Endothelial cell of umbilical vein (primary cell): ENCODE measurements around the gene ATR. TPM values are rescaled to one million over a fixed set of nuclear protein-coding genes. Genes with fewer than 3 reads are reported as not detected.

Experiments
- Bru-seq: library from RNA; stranded (reverse); fragments of 400-500 nt; gene quantifications from one replicate; lab custom pipeline; 2021; lab: Mats Ljungman, UMichigan
- BruChase-seq, 2 experiments: library from RNA; stranded (reverse); fragments of 400-500 nt; gene quantifications; one replicate each; lab custom pipeline; 2021; lab: Mats Ljungman, UMichigan
- BruUV-seq: library from RNA; stranded (reverse); fragments of 400-500 nt; replicated peaks from 2 replicates; lab custom pipeline; 2021; lab: Mats Ljungman, UMichigan
- CTCF ChIA-PET: fragments of 300-600, 350-600 bp; sonication (Branson Sonifier 250); formaldehyde crosslinking; loops from one replicate; lab custom pipeline; 2021; ENCODE audit warnings: antibody characterized with exemption, inconsistent platforms; lab: Charles Lee
- POLR2A ChIA-PET: fragments of 300-600, 350-600 bp; sonication (Branson Sonifier 250); formaldehyde crosslinking; loops from one replicate; lab custom pipeline; 2021; ENCODE audit warnings: antibody characterized with exemption, inconsistent platforms; lab: Charles Lee
- DNase-seq: peaks from one replicate; pipeline ENCODE4 v3.0.0-alpha.2; 2011; ENCODE audit warnings: low read depth, low spot score
- FAIRE-seq: peaks from 2 replicates; lab custom pipeline; 2011; peaks lifted over from hg19 to GRCh38; lab: Jason Lieb, UNC
- H2AFZ ChIP-seq: 2 replicates; pipeline ENCODE4 v1.6.0; 2012; ENCODE audit warnings: low read depth, low read length, control low read depth, inconsistent platforms
- H3K27ac ChIP-seq: 2 replicates; pipeline ENCODE4 v1.5.1; 2011; ENCODE audit warnings: low read depth, mild to moderate bottlenecking, control low read depth, low read length, moderate library complexity; ENCODE audit not compliant: insufficient read depth
- H3K27me3 ChIP-seq, 2 experiments: 2 replicates each; pipeline versions ENCODE4 v1.6.0 to v1.6.1; 2011; ENCODE audit warnings: low read length in 2 of 2, mixed read lengths in 1 of 2; ENCODE audit not compliant: control insufficient read depth in 2 of 2, insufficient read depth in 2 of 2
- H3K36me3 ChIP-seq, 2 experiments: 2 replicates in 1 of 2; 3 replicates in 1 of 2; pipeline ENCODE4 v1.5.1; 2011; ENCODE audit warnings: low read length in 2 of 2, mild to moderate bottlenecking in 1 of 2, moderate library complexity in 1 of 2; ENCODE audit not compliant: control insufficient read depth in 2 of 2, insufficient read depth in 2 of 2; ENCODE audit errors: extremely low read depth in 1 of 2
- H3K4me1 ChIP-seq: 3 replicates; pipeline ENCODE4 v1.5.1; 2011; ENCODE audit warnings: mild to moderate bottlenecking, low read length; ENCODE audit not compliant: control insufficient read depth, insufficient read depth; ENCODE audit errors: extremely low read depth
- H3K4me2 ChIP-seq: 2 replicates; pipeline ENCODE4 v1.6.1; 2011; ENCODE audit warnings: low read length, control low read depth, mixed read lengths; ENCODE audit not compliant: insufficient read depth
- H3K4me3 ChIP-seq, 3 experiments: fragments of 200-600 bp in 1 of 3; sonication (generic), shearing (Covaris generic) in 1 of 3; replicated peaks in 1 of 3; 2 replicates each; pipeline ENCODE4 v1.5.1; 2011 to 2016; ENCODE audit warnings: control low read depth in 3 of 3, low read length in 3 of 3, mild to moderate bottlenecking in 2 of 3, inconsistent platforms in 1 of 3, low read depth in 1 of 3, moderate library complexity in 1 of 3; ENCODE audit not compliant: insufficient read depth in 1 of 3
- H3K79me2 ChIP-seq: 2 replicates; pipeline ENCODE4 v1.6.0; 2012; ENCODE audit warnings: low read length, inconsistent platforms; ENCODE audit not compliant: control insufficient read depth, insufficient read depth
- H3K9ac ChIP-seq: replicated peaks from 2 replicates; pipeline ENCODE3; 2011; ENCODE audit warnings: low read length, control low read depth; ENCODE audit not compliant: insufficient read depth; ENCODE audit errors: extremely low read depth
- H3K9me1 ChIP-seq: replicated peaks from 3 replicates; pipeline ENCODE4 v1.6.0; 2011; ENCODE audit warnings: mild to moderate bottlenecking, low read length; ENCODE audit not compliant: control insufficient read depth, insufficient read depth; ENCODE audit errors: extremely low read depth
- H3K9me3 ChIP-seq: replicated peaks from 2 replicates; pipeline ENCODE4 v1.5.1; 2012; ENCODE audit warnings: low read length, inconsistent platforms; ENCODE audit not compliant: control insufficient read depth, insufficient read depth
- H4K20me1 ChIP-seq: replicated peaks from 2 replicates; pipeline ENCODE3; 2011; ENCODE audit warnings: mild to moderate bottlenecking, low read length; ENCODE audit not compliant: control insufficient read depth, insufficient read depth; ENCODE audit errors: extremely low read depth
- CTCF ChIP-seq, 2 donors: IDR thresholded peaks; 1 replicate in 1 of 2; 2 replicates in 1 of 2; pipeline ENCODE4 v1.5.1; 2011; ENCODE audit warnings: low read length in 2 of 2, mild to moderate bottlenecking in 2 of 2, moderate library complexity in 2 of 2, control low read depth in 1 of 2, inconsistent platforms in 1 of 2, low read depth in 1 of 2; ENCODE audit not compliant: insufficient read depth in 1 of 2; ENCODE audit errors: extremely low read depth in 1 of 2
- EZH2 ChIP-seq: IDR thresholded peaks from 2 replicates; pipeline ENCODE4 v1.6.1; 2012; ENCODE audit warnings: borderline replicate concordance, low read depth, mild to moderate bottlenecking, moderate library complexity, low read length, inconsistent platforms; ENCODE audit not compliant: severe bottlenecking
- FOS ChIP-seq: IDR thresholded peaks from 2 replicates; pipeline ENCODE4 v1.6.1; 2011; ENCODE audit warnings: mild to moderate bottlenecking, low read length, moderate library complexity, borderline replicate concordance; ENCODE audit not compliant: insufficient read depth
- GATA2 ChIP-seq: IDR thresholded peaks from 2 replicates; pipeline ENCODE4 v1.7.0; 2011; ENCODE audit warnings: low read depth, mild to moderate bottlenecking, moderate library complexity, mixed read lengths, low read length; ENCODE audit not compliant: insufficient read length, insufficient read depth
- JUN ChIP-seq: IDR thresholded peaks from 2 replicates; pipeline ENCODE4 v1.6.1; 2011; ENCODE audit warnings: borderline replicate concordance, low read depth; ENCODE audit not compliant: insufficient read length, insufficient read depth
- MAX ChIP-seq: IDR thresholded peaks from 2 replicates; pipeline ENCODE4 v1.6.1; 2011; ENCODE audit not compliant: insufficient read depth, insufficient read length
- MYC ChIP-seq: IDR thresholded peaks from one replicate; pipeline ENCODE4 v1.6.1; 2011; ENCODE audit warnings: mild to moderate bottlenecking, low read depth, low read length
- POLR2A ChIP-seq: IDR thresholded peaks from 2 replicates; pipeline ENCODE4 v1.6.1; 2012; ENCODE audit warnings: low read depth, mild to moderate bottlenecking, control low read depth, low read length
- POLR2AphosphoS5 ChIP-seq: IDR thresholded peaks from 2 replicates; pipeline ENCODE4 v1.6.1; 2012; ENCODE audit warnings: low read depth, mild to moderate bottlenecking, control low read depth, low read length, moderate library complexity; ENCODE audit not compliant: insufficient read depth
- dilution Hi-C: fragments of 300-500 bp; cut with MboI; formaldehyde crosslinking; loops from one replicate; pipeline ENCODE4 v1.15.0; 2019; ENCODE audit warnings: low sequenced_read_pairs; ENCODE audit not compliant: extremely low pct_ligation_motif_present
- intact Hi-C: fragments of 100-400 bp; cut with micrococcal nuclease; formaldehyde crosslinking; loops from one replicate; pipeline ENCODE4 v1.10.0; 2022
- long read RNA-seq: library from polyadenylated mRNA; stranded (forward); transcript quantifications from one replicate; pipeline ENCODE4 v2.0.0, GENCODE V29; 2021
- polyA minus RNA-seq, 3 experiments: library from RNA; depleted of rRNA, polyadenylated mRNA; stranded (reverse); fragments of >200 nt; gene quantifications; 1 replicate in 1 of 3; 2 replicates in 2 of 3; pipeline ENCODE4 v1.2.3, GENCODE V29; 2011
- polyA plus RNA-seq, 4 experiments: library from polyadenylated mRNA; depleted of rRNA in 3 of 4; stranded (reverse) in 3 of 4; unstranded in 1 of 4; fragments of >200 nt; gene quantifications; 2 replicates each; pipeline versions ENCODE4 v1.2.1 to v1.2.3, GENCODE V29; 2011 to 2012; ENCODE audit warnings: missing spikeins in 1 of 4
- total RNA-seq: library from RNA; stranded (reverse); gene quantifications from 2 replicates; pipeline ENCODE4 v1.2.3, GENCODE V29; 2021

The ATR gene
- total RNA-seq (21.1 and 23.6 TPM in 2 replicates), polyA plus RNA-seq (6.3 and 7.2 TPM in 2 replicates), polyA minus RNA-seq (20.5 and 23.1 TPM in 2 replicates), Bru-seq, nascent RNA (percentile 76 among the genes with signal in this experiment), BruChase-seq, experiment 1, labeled RNA remaining after a 6-hour chase (percentile 68 among the genes with signal in this experiment), BruChase-seq, experiment 2, labeled RNA remaining after a 2-hour chase (percentile 83 among the genes with signal in this experiment)
- 5.6 and 6.4 TPM in 2 replicates for polyA plus RNA-seq (2011; cell fraction: cytosol; rRNA removed)
- polyA plus RNA-seq (2011; cell fraction: nucleus; rRNA removed): 33.6 and 41.7 TPM in 2 replicates
- 13.8 and 18.1 TPM in 2 replicates for polyA plus RNA-seq (2012)
- polyA minus RNA-seq (2011; cell fraction: cytosol; rRNA and poly(A)+ RNA removed): 19.5 TPM
- polyA minus RNA-seq (2011; cell fraction: nucleus; rRNA and poly(A)+ RNA removed): 37.6 and 56.3 TPM in 2 replicates
- long read RNA-seq, full-length matches to known transcripts: 1 of 13 reads
- long read RNA-seq, partial matches to known transcripts: 7 of 13 reads
- long read RNA-seq, other reads (novel, unspliced or antisense): 5 of 13 reads

GRCh38 chr3:142578329-142579223 is at the start of gene ATR:
Gene ATR (minus strand): TSS chr3:142578733. CDS start chr3:142578704, 29 bp downstream.
- no peaks in the 10 kb centered on the region for H3K9me3 ChIP-seq
- BruUV-seq: no TSS peak
- dilution Hi-C loops: no loop called here
- POLR2A ChIA-PET: interaction anchor here (0.7 to 1.0 kb wide), 3 partner anchors 21 to 423 kb away, joined by 3 read pairs; partner anchors contain the start of gene U2SURP
- H3K9me1 ChIP-seq: no peaks in the 10 kb centered on the region
- peak within 1 kb of the TSS; percentile 89 for H3K4me2 ChIP-seq
- H2AFZ ChIP-seq: peak within 1 kb of the TSS; percentile 73
- TF ChIP-seq EZH2 (no peak), POLR2AphosphoS5 (peak; percentile 93), MAX (no peak), POLR2A (peak; percentile 89), MYC (no peak), JUN (no peak), FOS (no peak), CTCF (IDR thresholded peaks at IDR 0.05; ENCODE audit: extremely low read depth in 1 of 2, insufficient read depth in 1 of 2, low read depth in 1 of 2, low read length in 2 of 2) (no peak), GATA2 (no peak)
- H3K9ac ChIP-seq: peak within 1 kb of the TSS; percentile 83
- no peaks in the 10 kb centered on the region for H3K36me3 ChIP-seq
- peaks cover 43% of the 10 kb centered on the region for H3K79me2 ChIP-seq
- peaks cover 12 to 14% of the 10 kb centered on the region in 2 experiments for H3K27me3 ChIP-seq
- CTCF ChIA-PET: interaction anchor here (1.0 to 1.3 kb wide), 7 partner anchors 8 to 423 kb away, joined by 3 to 7 read pairs (median 3); partner anchors contain the start of gene U2SURP
- peak within 1 kb of the TSS; percentile 81 for H3K27ac ChIP-seq
- H3K4me3 ChIP-seq: peak within 1 kb of the TSS; percentile 69 to 82 (median 81)
- intact Hi-C loops: loop anchor here (1.0 to 2.0 kb wide), 4 partner anchors 18 to 422 kb away; partner anchors contain the start of genes PLS1, TRPC1, U2SURP and XRN1
- FAIRE-seq (peak; percentile 88), DNase-seq (peak; percentile 96)
- no peaks in the 10 kb centered on the region for H4K20me1 ChIP-seq
- peaks cover 15% of the 10 kb centered on the region for H3K4me1 ChIP-seq
